Measurements from ENCODE around the gene LBX1. TPM values are rescaled to one million over a fixed set of nuclear protein-coding genes. Genes with fewer than 3 reads are reported as not detected.

Gene LBX1
- total RNA-seq, 2 donors from 2014 or later = not detected

DNA sequence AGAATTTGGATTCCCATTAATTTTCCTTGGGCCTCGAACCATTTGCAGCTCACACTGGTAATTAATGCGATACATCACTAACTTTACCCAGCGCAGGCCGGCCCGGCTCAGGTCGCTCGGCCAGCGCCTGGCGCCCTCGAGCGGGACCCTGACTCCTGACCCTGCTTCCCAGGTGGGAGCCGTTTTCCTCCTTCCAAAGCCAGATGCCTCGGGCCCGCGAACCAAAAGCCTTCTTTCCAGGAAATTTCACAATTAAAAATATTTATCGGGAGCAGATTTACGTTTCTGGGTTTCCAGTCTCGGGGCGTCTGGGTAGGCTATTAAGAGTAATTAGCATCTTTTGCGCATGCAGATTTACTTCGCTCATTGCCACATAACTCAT lies 12.2 kb downstream of the LBX1 start:
- Histone ChIP-seq H3K9me3 (no peaks in the 10 kb centered on the region), H3K4me3 (no peak overlapping the region), H3K4me1 (no peaks in the 10 kb centered on the region), H3K27me3 (peaks cover 86% of the 10 kb centered on the region), H3K36me3 (no peaks in the 10 kb centered on the region), H3K27ac (no peak overlapping the region), H3K9ac (ENCODE audit: low read depth in 2 of 2, low read length in 2 of 2) (no peak overlapping the region)
- TF ChIP-seq, protein P1, sequence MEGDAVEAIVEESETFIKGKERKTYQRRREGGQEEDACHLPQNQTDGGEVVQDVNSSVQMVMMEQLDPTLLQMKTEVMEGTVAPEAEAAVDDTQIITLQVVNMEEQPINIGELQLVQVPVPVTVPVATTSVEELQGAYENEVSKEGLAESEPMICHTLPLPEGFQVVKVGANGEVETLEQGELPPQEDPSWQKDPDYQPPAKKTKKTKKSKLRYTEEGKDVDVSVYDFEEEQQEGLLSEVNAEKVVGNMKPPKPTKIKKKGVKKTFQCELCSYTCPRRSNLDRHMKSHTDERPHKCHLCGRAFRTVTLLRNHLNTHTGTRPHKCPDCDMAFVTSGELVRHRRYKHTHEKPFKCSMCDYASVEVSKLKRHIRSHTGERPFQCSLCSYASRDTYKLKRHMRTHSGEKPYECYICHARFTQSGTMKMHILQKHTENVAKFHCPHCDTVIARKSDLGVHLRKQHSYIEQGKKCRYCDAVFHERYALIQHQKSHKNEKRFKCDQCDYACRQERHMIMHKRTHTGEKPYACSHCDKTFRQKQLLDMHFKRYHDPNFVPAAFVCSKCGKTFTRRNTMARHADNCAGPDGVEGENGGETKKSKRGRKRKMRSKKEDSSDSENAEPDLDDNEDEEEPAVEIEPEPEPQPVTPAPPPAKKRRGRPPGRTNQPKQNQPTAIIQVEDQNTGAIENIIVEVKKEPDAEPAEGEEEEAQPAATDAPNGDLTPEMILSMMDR (IDR thresholded peaks at IDR 0.05) = no peak
- no peak for DNase-seq
- intact Hi-C loops (cut with DNase I) = loop anchor here (5.0 to 10.0 kb wide), 2 partner anchors 80 to 558 kb away; partner anchors contain the start of gene FGF8

DNA sequence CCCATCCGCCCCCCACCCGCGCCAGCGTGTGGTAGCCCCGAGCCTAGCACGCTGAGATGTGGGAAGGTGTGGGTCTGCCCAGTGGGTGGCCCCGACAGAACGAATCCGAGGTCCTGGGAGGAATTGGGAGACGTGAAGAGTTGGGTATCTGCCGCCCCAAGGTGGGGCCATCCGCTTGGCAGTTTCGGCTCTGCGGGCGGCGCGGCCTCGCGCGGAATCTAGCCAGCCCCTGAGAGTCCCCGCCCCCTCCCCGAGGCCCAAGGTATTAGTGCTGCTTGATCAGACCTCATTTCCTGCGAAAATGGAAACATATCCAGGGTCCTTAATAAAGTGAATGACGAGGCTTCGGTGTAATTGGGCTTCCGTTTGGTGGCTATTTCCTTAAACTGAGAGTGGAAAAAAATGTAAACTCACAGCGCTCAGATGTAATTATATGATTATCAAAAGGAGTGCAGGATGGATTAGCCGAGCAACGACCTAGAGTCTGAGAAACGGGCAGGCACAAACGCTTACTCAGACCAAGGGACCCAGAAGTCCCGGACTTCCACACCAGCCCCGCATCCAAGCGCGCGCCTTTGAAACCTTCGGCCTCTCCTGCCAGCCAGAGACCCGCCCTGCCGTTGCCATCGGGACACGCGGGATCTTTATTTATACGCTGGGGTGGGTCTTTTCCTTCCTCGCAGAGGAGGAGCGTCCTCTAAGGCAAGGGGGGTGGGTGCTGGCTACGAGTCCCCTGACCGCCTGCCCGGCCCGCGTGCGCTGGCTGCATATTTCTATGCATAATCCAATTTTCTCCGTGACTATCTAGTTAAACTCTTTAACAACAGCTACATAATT lies 12.8 kb downstream of the LBX1 start:
- intact Hi-C loops (cut with DNase I) = loop anchor here (5.0 to 10.0 kb wide), 2 partner anchors 81 to 558 kb away; partner anchors contain the start of gene FGF8
- Histone ChIP-seq H3K27me3 (peaks cover 86% of the 10 kb centered on the region), H3K4me3 (no peak overlapping the region), H3K9ac (ENCODE audit: low read depth in 2 of 2, low read length in 2 of 2) (no peak overlapping the region), H3K9me3 (no peaks in the 10 kb centered on the region), H3K27ac (no peak overlapping the region), H3K4me1 (no peaks in the 10 kb centered on the region), H3K36me3 (no peaks in the 10 kb centered on the region)
- TF ChIP-seq, protein P1 (IDR thresholded peaks at IDR 0.05) = no peak
- DNase-seq = no peak

DNA sequence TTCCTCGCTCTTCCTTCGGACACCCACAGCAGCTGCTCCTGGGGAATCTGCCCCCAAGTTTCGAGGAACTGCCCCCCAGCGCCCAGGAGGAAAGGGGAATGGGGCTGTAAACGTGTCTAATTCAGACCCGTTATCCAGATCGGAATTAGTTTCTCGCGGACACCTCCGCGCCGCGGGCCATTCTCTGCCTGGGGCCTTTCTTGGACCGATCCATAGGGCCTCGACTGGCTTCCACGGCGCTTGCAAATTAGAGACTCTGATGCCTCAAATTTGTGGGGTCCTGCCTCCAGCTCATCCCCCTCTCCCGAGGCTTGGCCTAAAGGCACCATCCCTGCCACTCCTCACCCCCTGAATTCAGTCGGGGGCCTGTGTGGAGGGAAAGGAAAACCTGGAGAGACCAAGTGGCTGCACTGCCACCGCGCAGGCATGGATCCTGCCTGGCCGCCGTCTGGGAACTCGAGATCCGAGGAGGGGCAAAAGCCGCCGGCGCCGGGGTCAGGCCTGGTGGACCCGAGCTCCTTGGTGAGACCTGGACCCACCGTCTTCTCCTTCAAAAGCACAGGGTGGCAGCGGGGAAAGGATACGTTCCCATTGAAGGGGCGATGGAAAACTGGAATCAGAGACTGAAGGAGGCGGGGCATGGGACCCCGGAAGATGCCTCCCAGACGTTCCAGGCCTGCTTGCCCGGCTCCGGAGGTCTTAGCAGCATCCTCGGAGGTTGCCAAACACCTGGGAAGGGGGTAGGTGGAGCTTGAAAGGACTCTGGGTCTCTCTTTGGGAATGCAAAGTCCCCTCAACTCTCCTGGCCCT lies 13.7 kb downstream of the LBX1 start:
- Histone ChIP-seq H3K36me3 (no peaks in the 10 kb centered on the region), H3K9me3 (no peaks in the 10 kb centered on the region), H3K27me3 (peaks cover 83% of the 10 kb centered on the region), H3K9ac (ENCODE audit: low read depth in 2 of 2, low read length in 2 of 2) (no peak overlapping the region), H3K4me1 (no peaks in the 10 kb centered on the region), H3K4me3 (no peak overlapping the region), H3K27ac (no peak overlapping the region)
- no peak for DNase-seq
- TF ChIP-seq, protein P1 (IDR thresholded peaks at IDR 0.05) = no peak
- intact Hi-C loops (cut with DNase I) = loop anchor here (5.0 to 10.0 kb wide), 2 partner anchors 82 to 559 kb away; partner anchors contain the start of gene FGF8

DNA sequence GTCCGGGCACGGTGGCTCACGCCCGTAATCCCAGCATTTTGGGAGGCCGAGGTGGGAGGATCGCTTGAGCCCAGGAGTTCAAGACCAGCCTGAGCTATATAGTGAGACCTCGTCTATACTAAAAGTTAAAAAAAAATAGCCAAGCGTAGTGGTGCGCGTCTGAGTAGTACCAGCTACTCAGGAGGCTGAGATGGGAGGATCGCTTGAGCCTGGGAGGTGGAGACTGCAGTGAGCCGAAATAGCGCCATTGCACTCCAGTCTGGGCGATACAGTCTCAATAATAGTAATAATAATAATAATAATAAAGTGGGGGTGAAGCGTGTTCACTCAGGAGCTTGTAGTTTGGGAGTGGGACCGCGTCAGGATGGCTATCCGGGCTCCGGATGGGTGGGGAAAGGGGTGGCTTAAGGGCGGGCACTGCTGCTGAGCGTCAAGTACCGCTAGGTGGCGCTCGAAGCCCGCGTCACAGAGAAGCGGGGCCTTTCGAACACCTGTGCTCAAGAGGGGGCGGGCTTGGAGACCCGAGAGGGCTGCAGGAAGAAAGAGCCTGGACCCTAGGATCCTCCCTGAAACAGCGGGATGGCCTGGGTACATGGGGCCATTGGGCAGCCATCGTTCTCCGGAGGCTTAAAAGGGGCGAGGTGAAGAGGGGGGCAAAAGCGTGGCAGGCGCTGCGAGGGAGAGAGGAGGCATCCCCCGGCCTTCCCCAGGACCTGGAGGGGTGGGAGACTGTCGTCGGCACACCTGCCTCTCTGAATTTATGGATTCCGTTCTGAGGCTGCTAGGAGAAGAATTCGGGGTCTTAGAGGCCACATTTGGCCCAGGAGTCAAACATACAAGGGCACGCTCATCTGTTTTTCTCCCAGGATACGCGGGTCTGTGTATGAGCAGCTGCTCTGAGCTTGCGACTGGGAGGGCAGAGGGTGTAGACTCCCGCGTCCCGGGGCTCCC lies 14.5 kb downstream of the LBX1 start:
- H3K4me1 ChIP-seq = no peaks in the 10 kb centered on the region
- H3K36me3 ChIP-seq = no peaks in the 10 kb centered on the region
- H3K27me3 ChIP-seq = peaks cover 75% of the 10 kb centered on the region
- TF ChIP-seq, protein P1 (IDR thresholded peaks at IDR 0.05) = peak; percentile 82
- no peaks in the 10 kb centered on the region for H3K9me3 ChIP-seq
- no peak overlapping the region for H3K4me3 ChIP-seq
- no peak overlapping the region for H3K27ac ChIP-seq
- H3K9ac ChIP-seq (ENCODE audit: low read depth in 2 of 2, low read length in 2 of 2) = no peak overlapping the region
- DNase-seq = peak; percentile 71
- intact Hi-C loops (cut with DNase I) = loop anchor here (5.0 to 10.0 kb wide), 3 partner anchors 83 to 560 kb away; partner anchors contain the start of gene FGF8

Data from colonic mucosa (tissue), 4 donors.